A549 treated with AZD9567 at 1 μM for 4 hours (cell line): ENCODE results near the gene PLA2G2F. TPM values are rescaled to one million over a fixed set of nuclear protein-coding genes. Genes with fewer than 3 reads are reported as not detected.

Experiments used
- total RNA-seq: library from RNA; stranded (reverse); fragments of 200-300 nt; extraction: Qiagen RNA extraction; gene quantifications from 5 replicates; pipeline ENCODE4 v1.2.3, GENCODE V29; 2022; ENCODE audit not compliant: insufficient read depth

Gene PLA2G2F
- total RNA-seq, result not detected in 5 replicates

DNA sequence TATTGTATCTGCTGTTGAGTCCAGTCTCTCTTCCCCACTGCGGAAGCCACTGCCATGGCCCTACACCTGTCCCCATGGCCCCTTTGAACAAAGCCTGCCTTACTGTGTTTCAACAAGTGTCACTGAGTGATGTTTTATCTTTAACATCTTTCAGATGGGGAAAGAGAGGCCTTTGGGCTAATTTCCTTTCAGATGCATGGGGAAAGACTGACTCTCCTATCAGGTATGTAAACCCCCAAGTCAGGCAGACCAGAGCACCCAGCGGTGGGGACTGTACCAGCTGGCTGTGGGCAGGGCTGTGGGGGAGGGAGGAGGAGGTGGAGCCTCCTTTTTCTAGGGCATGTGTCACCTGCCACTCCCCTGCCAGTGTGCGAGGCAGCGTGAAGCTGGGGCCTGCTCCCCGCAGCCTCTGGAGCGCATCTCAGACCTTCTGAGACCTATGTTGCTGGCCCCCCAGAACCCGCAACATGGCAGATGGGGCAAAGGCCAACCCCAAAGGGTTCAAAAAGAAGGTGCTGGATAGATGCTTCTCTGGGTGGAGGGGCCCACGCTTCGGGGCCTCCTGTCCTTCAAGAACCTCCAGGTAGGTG, at the start of gene PLA2G2F:
Gene PLA2G2F (plus strand): TSS at position 363 of the 590 bp plus-strand sequence. CDS start 105 bp downstream, at position 468.

GRCh38 chr1:20119347-20119746, 19.8 kb upstream of the PLA2G2F start, which contains the start of gene PLA2G2D:
Gene PLA2G2D (minus strand): TSS chr1:20119536. CDS start chr1:20119498, 38 bp downstream.

DNA sequence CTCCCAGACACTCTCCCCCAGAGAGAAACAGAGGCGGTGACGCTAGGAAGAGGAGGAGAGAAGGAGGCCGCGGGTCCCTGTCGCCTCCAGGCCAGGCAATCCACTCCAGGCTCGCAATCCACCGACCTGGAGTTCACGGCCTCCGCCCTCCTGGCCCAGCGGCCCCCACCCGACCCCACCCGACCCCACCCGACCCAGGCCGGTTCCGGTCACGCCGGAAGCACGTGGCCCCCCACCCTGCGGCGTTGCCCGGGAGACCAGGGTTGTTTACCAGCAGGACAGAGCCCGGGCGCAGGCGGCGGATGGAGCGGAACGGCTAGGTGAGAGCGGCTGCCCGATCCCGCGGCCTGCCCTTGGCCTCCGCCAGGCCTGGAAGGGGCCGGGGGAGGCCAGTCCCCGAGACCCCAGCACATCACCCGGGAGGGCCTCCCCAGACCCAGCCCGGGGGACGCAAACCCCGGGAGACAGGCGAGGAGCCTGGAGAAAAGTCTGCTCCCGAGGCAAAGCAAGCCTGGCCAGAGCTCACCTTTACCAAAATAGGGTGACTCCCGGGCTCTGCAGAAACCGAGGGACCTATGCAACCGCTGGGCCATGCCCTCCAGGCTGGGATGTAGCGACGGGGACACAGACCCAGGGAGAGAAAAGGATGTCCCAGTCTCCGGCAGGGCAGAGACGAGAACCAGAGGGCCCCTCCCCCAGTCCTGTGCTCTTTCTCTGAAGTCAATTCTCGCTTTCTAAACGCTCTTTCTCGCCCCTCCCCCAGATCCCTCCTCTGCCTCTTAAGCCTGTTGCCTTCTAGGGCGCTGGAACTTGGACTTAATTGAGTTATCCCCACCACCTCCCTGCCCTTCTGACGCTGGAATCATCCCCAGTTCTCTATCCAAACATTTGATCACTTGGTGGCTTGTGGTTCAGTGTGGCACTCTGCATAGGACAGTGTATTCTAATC, 47.0 kb downstream of the PLA2G2F start, which contains the start of the genes PLA2G2C and UBXN10:
Gene PLA2G2C (minus strand): TSS at position 685 of the 949 bp plus-strand sequence. CDS start 9,155 bp downstream, outside the sequence.
Gene UBXN10 (plus strand): TSS at position 263 of the 949 bp plus-strand sequence. CDS start 4,466 bp downstream, outside the sequence.

Other genes with a start within 250 kb of the PLA2G2F start
- not detected in 5 replicates for gene PLA2G2E, start 215.7 kb upstream of the PLA2G2F start, total RNA-seq
- 0.08 TPM in 1 of 5 replicates, not detected in the others for gene PLA2G2A, start 159.7 kb upstream of the PLA2G2F start, total RNA-seq
- not detected in 5 replicates for gene PLA2G5, start 69.1 kb upstream of the PLA2G2F start, total RNA-seq
- 0.02 TPM in 2 of 5 replicates, not detected in the others for gene PLA2G2D, start 19.8 kb upstream of the PLA2G2F start, total RNA-seq
- not detected in 5 replicates for gene UBXN10, start 46.8 kb downstream of the PLA2G2F start, total RNA-seq
- not detected in 5 replicates for gene PLA2G2C, start 47.2 kb downstream of the PLA2G2F start, total RNA-seq
- not detected in 5 replicates for gene VWA5B1, start 151.6 kb downstream of the PLA2G2F start, total RNA-seq